Measurements from ENCODE around the gene C18orf54.

Gene C18orf54

DNA sequence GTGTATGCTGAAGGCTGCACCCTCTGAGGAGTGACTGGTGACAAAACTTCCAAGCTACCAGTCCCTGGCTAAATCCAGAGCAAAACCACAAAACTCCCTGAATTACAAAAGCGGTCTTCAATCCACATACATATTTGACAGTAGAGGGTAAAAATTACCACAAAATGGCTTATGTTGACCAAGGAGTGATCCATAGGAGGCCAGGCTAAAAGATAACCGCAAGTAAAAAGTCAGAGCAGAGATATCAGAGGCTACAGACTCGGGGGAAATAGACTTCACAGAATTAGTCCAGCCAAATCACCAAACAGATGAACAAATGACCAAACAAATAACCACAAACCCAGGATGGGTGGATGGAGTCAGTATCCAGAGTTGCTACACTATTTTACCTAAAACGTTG, 19.5 kb upstream of the C18orf54 start:
- no peak for TF ChIP-seq EZH2 (IDR thresholded peaks at IDR 0.05; ENCODE audit: borderline replicate concordance, low read length)
- TF ChIP-seq, protein P1, sequence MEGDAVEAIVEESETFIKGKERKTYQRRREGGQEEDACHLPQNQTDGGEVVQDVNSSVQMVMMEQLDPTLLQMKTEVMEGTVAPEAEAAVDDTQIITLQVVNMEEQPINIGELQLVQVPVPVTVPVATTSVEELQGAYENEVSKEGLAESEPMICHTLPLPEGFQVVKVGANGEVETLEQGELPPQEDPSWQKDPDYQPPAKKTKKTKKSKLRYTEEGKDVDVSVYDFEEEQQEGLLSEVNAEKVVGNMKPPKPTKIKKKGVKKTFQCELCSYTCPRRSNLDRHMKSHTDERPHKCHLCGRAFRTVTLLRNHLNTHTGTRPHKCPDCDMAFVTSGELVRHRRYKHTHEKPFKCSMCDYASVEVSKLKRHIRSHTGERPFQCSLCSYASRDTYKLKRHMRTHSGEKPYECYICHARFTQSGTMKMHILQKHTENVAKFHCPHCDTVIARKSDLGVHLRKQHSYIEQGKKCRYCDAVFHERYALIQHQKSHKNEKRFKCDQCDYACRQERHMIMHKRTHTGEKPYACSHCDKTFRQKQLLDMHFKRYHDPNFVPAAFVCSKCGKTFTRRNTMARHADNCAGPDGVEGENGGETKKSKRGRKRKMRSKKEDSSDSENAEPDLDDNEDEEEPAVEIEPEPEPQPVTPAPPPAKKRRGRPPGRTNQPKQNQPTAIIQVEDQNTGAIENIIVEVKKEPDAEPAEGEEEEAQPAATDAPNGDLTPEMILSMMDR (IDR thresholded peaks at IDR 0.05; ENCODE audit: low read length) = no peak

DNA sequence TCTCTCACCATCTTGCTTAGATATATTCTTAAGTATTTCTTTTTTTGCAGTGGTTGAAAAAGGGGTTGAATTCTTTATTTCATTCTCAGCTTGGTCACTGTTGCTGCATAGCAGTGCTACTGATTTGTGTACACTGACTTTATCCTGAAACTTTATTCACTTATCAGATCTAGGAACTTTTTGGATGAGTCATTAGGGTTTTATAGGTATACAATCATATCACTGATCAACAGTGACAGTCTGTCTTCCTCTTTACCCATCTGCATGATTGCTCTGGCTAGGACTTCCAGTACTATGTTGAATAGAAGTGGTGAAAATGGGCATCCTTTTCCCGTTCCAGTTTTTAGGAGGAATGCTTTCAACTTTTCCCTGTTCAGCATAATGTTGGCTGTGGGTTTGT, 6.5 kb upstream of the C18orf54 start:
- no peaks in the 10 kb centered on the region for H3K36me3 ChIP-seq (ENCODE audit: insufficient read depth, low read length)
- H3K27ac ChIP-seq (ENCODE audit: low read depth, low read length, poor library complexity, severe bottlenecking) = no peak overlapping the region
- no peak overlapping the region for H3K4me3 ChIP-seq (ENCODE audit: low read depth, low read length, poor library complexity, severe bottlenecking)
- H3K4me1 ChIP-seq (ENCODE audit: insufficient read depth, low read length, severe bottlenecking) = no peaks in the 10 kb centered on the region
- H3K79me2 ChIP-seq (ENCODE audit: insufficient read depth, low read length) = no peaks in the 10 kb centered on the region
- H3K4me2 ChIP-seq (ENCODE audit: low read length) = no peak overlapping the region
- no peaks in the 10 kb centered on the region for H3K9me2 ChIP-seq (ENCODE audit: low read depth, low read length)
- no peaks in the 10 kb centered on the region for H4K20me1 ChIP-seq (ENCODE audit: insufficient read depth, low read length)
- H3K9ac ChIP-seq (ENCODE audit: low read length) = no peak overlapping the region
- H2AFZ ChIP-seq (ENCODE audit: low read length) = no peak overlapping the region
- TF ChIP-seq, protein P1 (IDR thresholded peaks at IDR 0.05; ENCODE audit: low read length) = no peak
- no peak for TF ChIP-seq EZH2 (IDR thresholded peaks at IDR 0.05; ENCODE audit: borderline replicate concordance, low read length)
- no peaks in the 10 kb centered on the region for H3K9me3 ChIP-seq (ENCODE audit: low read length)
- no peaks in the 10 kb centered on the region for H3K27me3 ChIP-seq (ENCODE audit: insufficient read depth, low read length)
- H3F3A ChIP-seq (ENCODE audit: insufficient read depth, low read length) = no peaks in the 10 kb centered on the region

More for the DNA sequence above, 19.5 kb upstream of the C18orf54 start:
- H2AFZ ChIP-seq (ENCODE audit: low read length) = no peak overlapping the region
- H3F3A ChIP-seq (ENCODE audit: insufficient read depth, low read length) = no peaks in the 10 kb centered on the region
- no peaks in the 10 kb centered on the region for H3K27me3 ChIP-seq (ENCODE audit: insufficient read depth, low read length)
- no peaks in the 10 kb centered on the region for H4K20me1 ChIP-seq (ENCODE audit: insufficient read depth, low read length)
- H3K79me2 ChIP-seq (ENCODE audit: insufficient read depth, low read length) = no peaks in the 10 kb centered on the region
- no peaks in the 10 kb centered on the region for H3K4me1 ChIP-seq (ENCODE audit: insufficient read depth, low read length, severe bottlenecking)
- H3K9me2 ChIP-seq (ENCODE audit: low read depth, low read length) = no peaks in the 10 kb centered on the region
- H3K27ac ChIP-seq (ENCODE audit: low read depth, low read length, poor library complexity, severe bottlenecking) = no peak overlapping the region
- no peak overlapping the region for H3K4me3 ChIP-seq (ENCODE audit: low read depth, low read length, poor library complexity, severe bottlenecking)
- peaks cover 3% of the 10 kb centered on the region; the same call in 1 of the 2 replicates for H3K9me3 ChIP-seq (ENCODE audit: low read length)
- H3K36me3 ChIP-seq (ENCODE audit: insufficient read depth, low read length) = no peaks in the 10 kb centered on the region
- H3K9ac ChIP-seq (ENCODE audit: low read length) = no peak overlapping the region
- H3K4me2 ChIP-seq (ENCODE audit: low read length) = no peak overlapping the region

DNA sequence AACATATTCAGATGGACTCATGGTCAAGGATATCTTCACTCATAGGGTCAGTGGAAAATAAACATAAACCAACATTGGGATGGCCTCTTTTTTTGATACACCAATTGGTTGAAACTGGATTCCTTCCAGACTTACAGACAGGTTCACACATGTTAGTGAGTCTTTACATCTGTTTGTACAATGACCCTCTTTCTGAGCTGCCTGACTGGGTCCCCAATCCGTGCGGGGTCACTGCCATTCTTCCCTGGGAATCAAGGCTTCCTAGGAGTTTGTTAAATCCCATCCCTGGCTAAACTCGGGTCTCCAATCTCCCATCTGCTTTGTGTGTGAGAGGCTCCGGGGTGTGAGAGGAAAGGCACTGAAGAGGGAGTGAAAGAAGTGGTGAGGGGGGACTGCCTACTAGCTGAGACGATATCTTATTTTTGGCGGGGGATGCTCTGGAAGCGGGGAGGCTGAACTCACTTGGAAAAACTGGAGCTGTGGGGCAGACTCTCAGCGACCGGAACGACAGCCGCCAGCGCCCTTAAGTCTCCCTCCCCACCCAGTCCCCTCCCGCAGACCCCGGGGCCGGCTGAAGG, 535 bp upstream of the C18orf54 start:
- Histone ChIP-seq H3K27ac (ENCODE audit: low read depth, low read length, poor library complexity, severe bottlenecking) (no peak overlapping the region), H3K4me3 (ENCODE audit: low read depth, low read length, poor library complexity, severe bottlenecking) (peak overlapping the region; percentile 71), H3K36me3 (ENCODE audit: insufficient read depth, low read length) (peaks cover 7% of the 10 kb centered on the region; the same call in 1 of the 2 replicates), H3K9ac (ENCODE audit: low read length) (peak overlapping the region; percentile 78), H3F3A (ENCODE audit: insufficient read depth, low read length) (no peaks in the 10 kb centered on the region), H2AFZ (ENCODE audit: low read length) (peak overlapping the region; percentile 66), H3K4me1 (ENCODE audit: insufficient read depth, low read length, severe bottlenecking) (peaks cover 23% of the 10 kb centered on the region), H3K27me3 (ENCODE audit: insufficient read depth, low read length) (no peaks in the 10 kb centered on the region), H4K20me1 (ENCODE audit: insufficient read depth, low read length) (no peaks in the 10 kb centered on the region), H3K9me3 (ENCODE audit: low read length) (no peaks in the 10 kb centered on the region), H3K79me2 (ENCODE audit: insufficient read depth, low read length) (0 out of 2 replicates have a peak, but pooled peaks cover 10% of the 10 kb centered on the region), H3K9me2 (ENCODE audit: low read depth, low read length) (no peaks in the 10 kb centered on the region), H3K4me2 (ENCODE audit: low read length) (peak overlapping the region; percentile 90)
- TF ChIP-seq EZH2 (IDR thresholded peaks at IDR 0.05; ENCODE audit: borderline replicate concordance, low read length) = no peak
- TF ChIP-seq, protein P1 (IDR thresholded peaks at IDR 0.05; ENCODE audit: low read length) = no peak

All from OCI-LY1 (cell line).